Stimulated activated CD8-positive, alpha-beta memory T cell treated with anti-CD3 and anti-CD28 coated beads, Interleukin-2, amount 100 ng/mL, for 48 hours (primary cell): ENCODE results near the gene MTA3.
A peak's percentile ranks its signal among the peaks of the same experiment; 100 is the strongest.
"Not testable (repeated sequence)": the region's sequence is repeated elsewhere in the genome, so short reads cannot be mapped to it uniquely, and the experiment has no call there.

Experiments
- DNase-seq, 2 donors: peaks; one replicate each; pipeline ENCODE4 v3.0.0-alpha.2; 2020; ENCODE audit warnings: low read depth in 2 of 2

The MTA3 gene

DNA sequence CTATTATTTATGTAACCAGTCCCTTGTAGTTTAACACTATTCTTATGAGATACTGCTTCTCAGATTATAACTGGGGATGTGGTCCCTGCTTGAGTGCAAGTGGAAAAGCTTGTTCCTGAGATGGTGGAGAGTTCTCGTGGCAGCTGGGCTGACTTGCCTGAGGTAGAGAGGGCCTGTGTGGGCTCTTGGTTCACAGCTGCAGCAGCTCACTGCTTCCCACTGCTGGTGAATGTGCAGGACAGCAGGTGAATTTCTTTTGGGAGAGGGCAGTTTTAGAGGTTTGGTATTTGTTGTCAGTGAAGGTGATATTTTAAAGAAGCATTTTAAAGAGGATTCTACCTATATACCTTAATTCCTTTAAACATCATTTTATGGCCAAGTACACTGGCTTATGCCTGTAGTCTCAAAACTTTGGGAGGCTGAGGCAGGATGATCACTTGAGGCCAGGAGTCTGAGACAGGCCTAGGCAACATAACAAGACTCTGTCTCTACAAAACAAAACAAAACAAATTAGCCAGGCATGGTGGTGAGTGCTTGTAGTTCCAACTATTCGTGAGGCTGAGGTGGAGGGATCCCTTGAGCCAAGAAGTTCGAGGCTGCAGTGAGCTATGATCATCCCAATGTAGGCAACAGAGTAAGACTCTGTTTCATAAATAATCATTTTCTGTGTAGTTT is 94.8 kb downstream of the MTA3 start:
- peak; percentile 22 to 26 for DNase-seq

DNA sequence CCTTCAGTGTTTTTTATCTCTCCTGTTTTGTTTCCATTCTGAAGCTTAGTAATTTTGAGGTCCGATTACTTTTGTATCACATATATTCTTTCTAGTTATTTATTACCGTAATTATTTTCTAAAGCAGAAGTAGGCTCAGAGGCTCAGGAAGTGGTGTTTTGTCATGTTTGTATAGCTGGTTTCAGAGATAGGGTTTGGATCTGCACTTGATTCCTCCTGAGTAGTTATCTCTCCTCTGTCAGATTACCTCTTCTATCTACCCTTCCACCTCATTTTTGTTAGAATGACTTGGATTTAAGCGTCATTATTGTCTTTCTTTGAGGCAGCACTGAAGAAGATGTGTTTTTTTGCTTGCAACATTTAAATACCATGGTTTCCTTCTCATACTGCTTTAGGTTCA is 95.4 kb downstream of the MTA3 start:
- DNase-seq, result no peak

GRCh38 chr2:42673989-42674579 is 105.7 kb downstream of the MTA3 start:
- DNase-seq, result no peak

DNA sequence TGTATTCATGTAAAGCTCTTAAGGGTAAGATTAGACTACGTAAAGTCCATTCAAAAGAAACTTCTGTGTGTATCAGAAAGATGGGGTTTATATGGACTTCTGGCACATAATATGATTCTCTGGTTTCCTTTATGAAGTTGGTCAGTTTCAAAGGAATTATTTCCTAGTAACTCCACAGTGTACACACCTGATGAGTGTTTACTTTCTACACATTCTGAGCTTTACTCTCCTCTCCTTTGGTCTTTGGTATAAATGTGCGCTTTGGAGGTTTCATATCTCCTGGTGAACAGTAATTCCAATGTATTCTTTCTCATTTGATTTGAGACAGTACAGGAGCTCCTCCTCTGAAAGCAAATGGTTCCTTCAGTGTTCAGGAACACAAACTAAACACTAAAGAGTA is 107.4 kb downstream of the MTA3 start:
- no peak for DNase-seq

DNA sequence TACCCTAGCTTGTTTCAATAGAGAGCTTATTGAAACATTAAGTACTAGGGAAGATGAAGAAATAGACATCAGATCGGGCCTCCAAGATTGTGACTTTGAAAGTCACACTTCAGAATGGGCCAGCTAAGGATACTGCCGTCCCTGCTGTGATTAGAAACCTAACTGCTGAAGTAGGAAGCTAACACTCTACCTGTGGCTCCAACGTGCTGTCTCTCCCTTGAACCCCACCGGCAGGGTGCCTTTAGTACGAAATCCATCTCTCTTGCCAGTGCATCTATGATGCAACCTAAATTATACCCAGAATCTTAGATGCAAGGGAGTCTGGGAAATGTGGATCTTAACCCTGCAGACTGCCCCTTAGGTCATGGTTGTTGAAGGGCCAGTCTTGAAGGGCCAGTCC is 116.9 kb downstream of the MTA3 start:
- no peak for DNase-seq

GRCh38 chr2:42693013-42693615 is 124.7 kb downstream of the MTA3 start:
- DNase-seq, result no peak

GRCh38 chr2:42693688-42694479 is 125.5 kb downstream of the MTA3 start:
- DNase-seq, result no peak

- no peak for DNase-seq
Observed at GRCh38 chr2:42696987-42697386, 128.6 kb downstream of the MTA3 start.

DNA sequence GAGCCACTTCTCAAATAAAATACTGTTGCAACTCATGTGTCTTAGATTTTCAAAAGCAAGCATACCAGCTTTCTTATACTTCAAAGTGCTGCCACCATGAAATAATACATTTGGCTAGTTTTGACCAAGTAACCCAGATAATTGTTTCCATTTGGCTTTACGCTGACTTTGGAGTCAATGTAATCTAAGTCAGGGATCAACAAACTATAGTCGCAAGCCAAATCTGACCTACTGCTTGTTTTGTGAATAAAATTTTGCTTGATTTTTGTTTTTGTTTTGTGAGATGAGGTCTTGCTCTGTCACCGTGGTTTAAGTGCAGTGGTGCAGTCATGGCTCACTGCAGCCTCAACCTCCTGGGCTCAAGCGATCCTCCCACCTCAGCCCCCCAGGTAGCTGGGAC is 130.5 kb downstream of the MTA3 start:
- no peak for DNase-seq

DNA sequence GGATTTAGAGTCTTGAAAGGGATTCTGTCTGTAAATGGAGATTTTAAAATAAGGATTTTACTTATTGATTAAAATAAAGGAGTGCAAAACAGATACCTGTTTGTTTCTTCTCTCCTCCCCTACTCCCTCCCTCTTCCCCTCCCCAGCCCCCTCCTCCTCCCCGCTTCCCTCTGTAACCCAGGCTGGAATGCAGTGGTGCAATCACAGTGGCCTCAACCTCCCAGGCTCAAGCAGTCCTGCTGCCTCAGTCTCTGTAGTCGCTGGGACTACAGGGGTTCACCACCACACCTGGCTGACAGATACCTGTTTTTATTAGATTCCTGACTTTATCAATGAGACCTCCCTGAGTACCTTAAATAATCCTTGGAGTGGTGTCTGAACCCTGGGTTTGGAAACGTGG is 138.4 kb downstream of the MTA3 start:
- DNase-seq, result no peak

GRCh38 chr2:42708179-42708578 is 139.7 kb downstream of the MTA3 start:
- no peak for DNase-seq

DNA sequence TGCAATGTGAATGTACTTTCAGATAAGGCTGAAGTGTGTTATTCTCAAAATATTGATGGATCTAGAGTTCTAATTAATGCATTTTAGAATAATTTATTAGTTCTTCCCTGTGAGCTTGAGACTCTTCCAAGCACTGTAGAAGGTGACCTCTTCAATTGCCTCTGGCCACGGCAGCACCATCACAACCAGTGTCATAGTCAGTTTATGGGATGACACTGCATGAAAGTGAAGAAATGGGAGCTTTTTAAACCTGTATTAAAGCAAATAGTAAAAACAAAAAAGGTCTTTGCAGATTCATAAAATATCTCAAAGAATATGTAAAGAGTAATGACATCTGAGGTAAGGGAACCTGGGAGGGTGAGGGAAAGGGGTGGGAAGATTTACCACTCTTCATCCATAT is 143.5 kb downstream of the MTA3 start:
- no peak for DNase-seq

- no peak for DNase-seq
Observed at GRCh38 chr2:42712934-42713333, 144.5 kb downstream of the MTA3 start.

DNA sequence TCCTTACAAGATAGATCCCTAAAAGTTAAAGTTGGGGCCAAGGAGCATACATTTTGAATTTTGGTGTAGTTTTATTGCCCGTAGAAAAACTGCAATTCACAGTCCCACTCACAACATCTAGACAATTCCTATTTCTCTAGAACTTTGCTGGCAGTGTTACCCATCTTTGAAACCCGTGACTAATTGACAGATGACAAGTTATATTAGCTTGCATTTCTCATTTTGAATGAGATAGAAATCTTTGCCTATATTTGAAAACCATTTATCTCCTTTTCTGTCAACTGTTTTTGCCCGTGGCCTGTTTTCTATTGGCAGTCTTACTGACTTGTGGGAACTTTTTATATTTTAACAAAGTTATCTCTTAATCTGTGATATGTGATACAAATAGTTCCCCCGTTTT is 145.5 kb downstream of the MTA3 start:
- DNase-seq, result no peak

DNA sequence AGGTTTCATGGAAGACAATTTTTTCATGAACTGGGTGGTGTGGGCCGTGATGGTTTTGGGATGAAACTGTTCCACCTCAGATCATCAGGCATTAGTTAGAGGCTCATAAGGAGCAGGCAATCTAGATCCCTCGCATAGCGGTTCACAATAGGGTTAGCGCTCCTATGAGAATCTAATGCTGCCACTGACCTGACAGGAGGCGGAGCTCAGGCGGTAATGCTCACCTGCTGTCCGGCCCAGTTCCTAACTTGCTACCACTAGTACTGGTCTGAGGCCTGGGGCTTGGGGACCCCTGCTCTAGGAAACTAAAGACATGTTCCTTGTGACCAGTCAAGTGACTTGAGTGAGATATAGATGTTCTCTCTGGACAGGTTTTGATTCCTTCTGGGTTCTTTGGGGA is 146.3 kb downstream of the MTA3 start:
- no peak for DNase-seq

- DNase-seq, result no peak
Observed at GRCh38 chr2:42721898-42722297, 153.5 kb downstream of the MTA3 start.

GRCh38 chr2:42722320-42723190 is 154.1 kb downstream of the MTA3 start:
- DNase-seq, result no peak

DNA sequence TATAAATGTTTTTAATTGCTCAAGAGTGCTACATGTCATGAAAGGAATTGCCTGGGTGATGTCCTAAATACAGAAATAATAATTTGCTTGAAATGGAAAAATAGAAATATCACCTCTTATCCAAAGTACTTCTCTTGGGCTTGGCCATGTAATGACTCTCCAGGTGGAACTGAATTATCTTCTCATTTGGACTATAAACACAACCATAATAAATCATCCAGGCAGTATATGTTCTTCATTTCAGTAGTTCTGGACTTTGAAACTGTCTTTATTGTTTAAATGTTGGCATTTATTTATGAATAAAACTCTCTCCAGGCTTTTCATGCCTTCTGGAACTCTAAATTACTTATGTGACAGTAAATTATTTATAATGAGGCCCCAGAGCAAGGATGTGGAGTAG is 155.0 kb downstream of the MTA3 start:
- no peak for DNase-seq

DNA sequence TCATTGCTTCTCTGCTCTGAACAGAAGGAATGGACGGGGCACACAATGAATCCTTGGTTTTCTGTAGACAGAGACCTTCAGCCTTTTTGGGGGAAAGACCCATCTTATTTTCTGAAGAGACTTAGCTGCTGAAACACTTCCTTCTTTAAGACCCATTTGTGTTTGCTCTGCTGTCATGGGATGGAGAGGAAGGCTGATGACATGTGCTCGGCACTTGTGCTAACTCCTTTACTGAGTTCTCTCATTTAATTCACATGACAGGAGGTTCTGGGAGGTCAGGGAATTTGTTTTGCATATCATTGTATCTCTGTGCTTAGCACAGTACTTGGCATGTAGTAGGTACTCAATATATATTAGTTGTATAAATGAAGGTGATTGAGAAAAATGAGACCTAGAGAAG is 156.5 kb downstream of the MTA3 start:
- no peak for DNase-seq

DNA sequence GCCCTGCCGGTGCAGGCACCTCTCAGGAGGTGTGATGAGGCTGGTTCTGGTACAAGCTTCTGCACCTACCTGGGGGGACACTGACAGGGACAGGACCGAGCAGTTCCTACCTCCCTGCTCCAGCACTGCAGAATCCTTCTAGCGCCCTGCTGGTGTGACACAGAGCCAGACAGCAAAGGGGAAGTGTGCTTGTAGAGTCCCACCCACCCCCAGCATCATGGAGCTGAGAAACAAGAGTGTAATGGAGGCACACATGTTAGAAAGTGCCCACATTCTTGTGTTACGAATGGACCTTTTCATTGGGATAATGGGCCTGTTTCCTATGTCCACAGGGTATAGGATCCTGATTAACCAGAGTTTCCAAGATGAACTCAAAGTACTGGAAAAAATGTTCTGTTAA is 157.2 kb downstream of the MTA3 start:
- DNase-seq, result no peak

GRCh38 chr2:42726680-42727079 is 158.2 kb downstream of the MTA3 start:
- no peak for DNase-seq

DNA sequence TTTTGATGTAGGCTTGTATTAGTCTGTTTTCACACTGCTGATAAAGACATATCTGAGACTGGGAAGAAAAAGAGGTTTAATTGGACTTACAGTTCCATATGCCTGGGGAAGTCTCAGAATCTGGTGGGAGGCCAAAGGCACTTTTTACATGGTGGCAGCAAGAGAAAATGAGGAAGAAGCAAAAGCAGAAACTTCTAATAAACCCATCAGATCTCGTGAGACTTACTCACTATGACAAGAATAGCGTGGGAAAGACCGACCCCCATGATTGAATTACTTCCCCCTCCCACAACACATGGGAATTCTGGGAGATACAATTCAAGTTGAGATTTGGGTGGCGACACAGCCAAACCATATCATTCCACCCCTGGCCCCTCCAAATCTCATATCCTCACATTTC is 162.9 kb downstream of the MTA3 start:
- not testable (repeated sequence) for DNase-seq
